Endothelial cell of hepatic sinusoid (primary cell): ENCODE results near the gene HTATSF1.

Source experiments
- in situ Hi-C: cut with HindIII; loops from 2 replicates; pipeline ENCODE4 v1.10.0; 2017; ENCODE audit warnings: low sequenced_read_pairs

The HTATSF1 gene

DNA sequence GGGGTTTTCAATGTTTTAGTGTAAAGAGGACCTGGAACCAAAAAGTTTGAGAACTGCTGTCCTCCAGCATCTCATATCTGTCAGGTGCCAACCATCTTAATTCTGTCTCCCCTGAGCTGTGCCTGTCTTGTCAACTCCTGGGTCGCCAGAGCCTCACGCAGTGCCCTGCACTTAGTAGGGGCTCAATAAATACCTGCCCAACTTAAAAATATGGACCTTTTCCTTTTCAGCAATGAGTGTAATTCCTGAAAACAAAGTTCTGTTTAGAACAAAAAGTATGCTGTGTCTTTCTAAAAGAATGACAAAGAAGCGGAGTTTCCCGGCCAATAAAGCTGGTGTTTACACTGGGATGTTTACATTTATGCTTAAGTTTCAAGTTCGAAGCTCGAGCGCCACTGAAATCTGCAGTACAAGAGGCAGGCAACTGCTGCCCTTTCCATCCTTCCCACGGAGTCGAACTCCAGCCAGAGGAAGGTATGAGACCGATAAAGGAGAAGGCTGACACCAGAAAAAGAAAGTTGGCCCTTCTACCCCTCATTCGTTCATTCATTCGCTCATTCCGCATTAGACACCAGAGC, 1.1 kb upstream of the HTATSF1 start:
- in situ Hi-C loops = no loop called here

DNA sequence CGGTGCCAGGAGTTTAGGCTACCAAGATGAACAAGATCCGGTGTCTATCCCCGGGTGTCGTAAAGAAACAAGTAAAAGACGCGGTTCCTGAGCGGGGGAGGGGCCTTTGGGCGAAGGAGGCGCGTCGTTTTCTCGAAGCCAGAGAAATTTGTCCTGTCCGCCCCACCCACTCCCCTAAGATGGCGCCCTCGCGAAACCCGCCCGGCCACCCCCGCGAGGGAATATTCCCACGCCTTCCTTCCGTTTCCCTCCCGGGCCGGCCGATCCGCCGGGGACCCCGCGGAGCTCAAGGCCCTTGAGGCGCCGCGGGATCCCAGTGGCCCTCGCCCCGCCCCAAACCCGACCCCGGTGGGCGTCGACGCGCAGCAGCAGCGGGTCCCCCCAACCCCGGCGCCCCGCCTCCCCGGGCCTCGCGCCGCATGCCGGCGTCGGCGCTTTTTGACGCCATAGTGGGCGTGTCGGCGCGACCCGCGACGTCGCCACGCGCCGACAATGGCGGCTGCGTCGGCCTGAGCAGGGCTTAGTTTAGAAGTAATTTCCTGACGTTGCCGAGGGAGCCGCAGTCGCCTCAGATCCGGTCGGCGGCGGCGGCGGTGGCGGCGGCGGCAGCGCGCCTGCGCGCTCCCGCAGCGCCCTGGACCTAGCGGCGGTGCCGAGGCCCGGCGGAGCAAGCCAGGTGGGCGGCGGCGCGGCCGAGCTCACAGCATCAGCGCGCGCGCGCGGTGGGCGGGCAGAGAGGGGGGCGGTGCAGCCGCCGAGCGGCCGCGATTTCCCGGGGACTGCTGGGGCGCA, 432 bp upstream of the HTATSF1 start:
- in situ Hi-C loops = no loop called here

DNA sequence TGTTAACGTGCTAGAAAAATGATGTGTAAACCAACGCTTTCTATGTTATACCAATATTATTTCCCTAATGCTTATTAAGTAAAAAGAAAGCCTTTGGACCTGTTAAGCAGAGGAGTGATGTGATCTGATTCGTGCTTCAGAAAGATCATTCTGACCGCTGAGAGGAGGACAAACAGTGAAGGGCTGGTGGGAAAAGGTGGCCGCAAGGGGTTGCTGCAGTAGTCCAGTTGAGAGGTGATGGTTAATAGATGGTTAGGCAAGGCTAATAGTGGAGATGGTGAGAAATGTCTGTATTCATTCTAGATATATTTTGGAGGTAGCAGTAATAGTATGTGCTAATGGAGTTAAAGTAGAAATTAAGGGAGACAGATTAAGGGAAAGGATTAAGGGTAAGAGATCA, 21.7 kb downstream of the HTATSF1 start:
- in situ Hi-C loops = no loop called here

DNA sequence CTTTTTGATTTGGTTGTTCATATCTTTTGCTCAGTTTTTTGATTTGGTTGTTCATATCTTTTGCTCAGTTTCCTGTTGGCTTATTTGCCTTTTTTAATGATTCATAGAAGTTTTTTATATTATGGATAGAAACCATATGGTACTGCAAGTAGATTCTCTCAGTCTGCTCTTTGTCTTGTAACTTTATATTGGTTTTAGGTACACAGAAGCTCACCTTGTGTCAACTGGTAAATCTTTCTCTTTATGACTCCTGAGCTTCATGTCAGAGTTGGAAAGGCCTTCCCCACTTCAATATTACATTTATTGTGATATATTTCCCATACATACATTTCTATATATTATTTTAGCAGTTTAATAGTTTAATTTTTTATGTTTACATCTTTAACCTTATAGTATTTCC, 26.4 kb downstream of the HTATSF1 start:
- in situ Hi-C loops = no loop called here

DNA sequence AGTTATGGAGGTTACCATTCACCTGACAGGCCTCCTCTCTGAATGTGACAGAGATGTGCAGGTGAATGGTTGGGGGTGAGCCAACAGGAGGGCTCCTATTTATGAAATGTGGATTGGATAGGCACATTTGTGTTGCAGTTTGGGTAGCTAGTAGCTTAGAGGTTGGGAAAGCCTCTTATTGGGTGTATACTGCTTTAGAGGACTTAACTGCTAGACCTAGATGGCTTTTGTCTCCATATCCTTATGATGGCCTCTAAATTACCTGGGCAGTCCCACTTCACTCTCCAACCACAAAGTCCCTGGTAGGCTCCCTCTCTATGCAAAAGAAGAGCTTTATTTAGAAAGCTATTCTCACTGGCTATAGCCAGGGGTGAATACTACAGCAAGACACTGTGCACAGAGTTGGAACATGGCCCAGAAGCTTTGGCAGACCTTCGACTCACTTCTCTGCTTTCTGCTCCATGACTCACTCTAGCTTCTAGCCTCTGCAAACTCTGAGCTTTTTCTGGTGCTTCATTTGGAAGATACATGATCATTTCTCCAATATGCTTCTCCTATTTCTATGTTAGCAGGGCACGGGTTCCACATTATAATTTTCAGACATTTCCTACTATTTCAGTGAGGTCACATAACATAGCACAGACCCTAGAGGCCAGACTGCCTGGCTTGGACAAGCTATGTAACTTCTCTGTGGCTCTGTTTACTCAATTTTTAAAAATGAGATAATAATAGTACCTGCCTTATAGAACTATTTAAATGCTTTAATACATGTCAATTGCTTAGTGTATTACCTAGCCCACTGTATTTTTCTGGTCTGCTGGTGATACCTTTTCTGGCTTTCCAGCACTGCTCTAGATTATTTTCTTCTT, 28.6 kb downstream of the HTATSF1 start:
- in situ Hi-C loops = no loop called here

DNA sequence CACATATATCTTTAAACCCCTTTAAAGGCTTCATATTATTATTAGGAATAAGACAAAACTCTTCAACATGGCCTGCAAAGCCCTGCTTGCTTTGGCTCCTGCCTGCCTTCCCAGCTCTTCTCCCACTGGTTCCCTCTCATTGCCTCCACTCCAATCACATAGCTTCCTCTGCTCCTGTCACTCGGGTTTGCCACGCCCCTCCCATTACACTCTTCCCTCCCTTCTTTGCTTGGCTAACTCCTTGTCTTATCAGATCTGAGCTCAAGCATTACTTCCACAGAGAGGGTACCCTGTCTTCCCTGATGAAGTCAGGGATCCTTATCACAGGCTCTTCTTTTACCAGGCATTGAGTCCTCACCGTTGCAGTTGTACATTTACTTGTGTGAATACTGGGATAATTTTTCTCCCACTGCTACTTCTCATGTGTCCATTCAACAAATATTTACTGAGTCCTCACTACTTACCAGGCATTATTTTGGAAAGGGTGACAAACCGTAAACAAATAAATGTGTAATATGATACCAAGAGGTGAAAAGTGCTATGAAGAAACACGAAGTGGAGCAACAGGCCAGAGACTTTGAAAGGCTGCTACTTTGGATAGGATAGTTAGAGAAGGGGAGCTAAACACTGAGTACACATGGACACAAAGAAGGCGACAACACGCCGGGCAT, 31.4 kb downstream of the HTATSF1 start:
- in situ Hi-C loops = no loop called here

DNA sequence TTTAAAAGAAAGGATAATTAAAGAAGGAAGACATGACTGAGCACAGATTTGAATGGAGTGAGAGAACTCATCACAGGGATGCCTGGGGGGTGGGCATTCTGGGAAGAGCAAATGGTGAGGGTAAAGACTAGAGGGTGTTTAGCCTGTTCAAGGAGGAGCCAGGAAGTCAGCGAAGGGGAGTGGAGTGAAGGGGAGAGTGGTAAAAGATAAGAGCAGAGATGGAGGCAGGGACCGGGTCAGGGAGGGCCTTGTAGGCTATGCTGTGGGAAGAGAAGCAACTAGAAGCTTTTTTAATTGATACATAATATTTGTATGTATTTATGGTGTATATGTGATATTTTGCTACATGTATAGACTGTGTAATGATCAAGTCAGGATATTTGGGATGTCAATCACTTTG, 32.4 kb downstream of the HTATSF1 start:
- in situ Hi-C loops = no loop called here

DNA sequence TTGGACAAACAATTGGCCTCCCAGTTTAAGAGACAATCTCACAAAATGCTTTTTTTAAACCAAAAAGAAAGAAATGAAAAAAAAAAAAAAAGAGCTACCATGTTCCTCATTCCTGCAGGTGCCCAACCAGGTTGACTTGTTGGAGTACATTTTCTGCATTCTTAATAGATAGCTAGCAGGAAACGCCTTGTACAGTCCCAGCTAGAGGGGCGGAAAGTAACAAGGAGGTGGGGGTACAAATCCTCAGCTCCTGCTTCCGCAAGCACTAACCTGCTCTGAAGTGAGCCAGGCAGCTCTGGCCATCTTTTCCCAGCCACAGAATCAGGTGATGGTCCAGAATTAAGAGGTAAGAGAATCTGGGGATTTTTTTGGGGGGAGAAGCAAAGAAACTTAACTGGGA, 34.6 kb downstream of the HTATSF1 start, which contains the start of gene VGLL1:
VGLL1 (plus strand) TSS at position 265 of the 400 bp plus-strand sequence. CDS start 3,806 bp downstream, outside the sequence.
- in situ Hi-C loops = no loop called here

DNA sequence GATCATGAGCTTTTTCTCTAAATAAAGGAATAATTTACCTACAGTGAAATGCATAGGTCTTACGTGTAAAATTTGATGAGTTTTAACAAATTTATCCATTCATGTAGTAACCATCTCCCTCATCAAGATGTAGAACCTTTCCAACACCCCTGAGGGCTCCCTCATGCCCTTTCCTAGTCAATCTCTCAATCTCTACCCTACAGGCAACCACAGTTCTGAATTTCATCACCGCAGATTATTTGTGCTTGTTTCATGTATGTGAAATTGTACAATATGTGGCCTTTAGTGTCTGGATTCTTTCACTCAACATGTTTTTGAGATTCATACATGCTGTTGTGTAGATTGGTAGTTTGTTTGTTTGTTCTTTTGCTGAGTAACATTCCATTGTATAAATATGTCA, 36.7 kb downstream of the HTATSF1 start:
- in situ Hi-C loops = no loop called here

DNA sequence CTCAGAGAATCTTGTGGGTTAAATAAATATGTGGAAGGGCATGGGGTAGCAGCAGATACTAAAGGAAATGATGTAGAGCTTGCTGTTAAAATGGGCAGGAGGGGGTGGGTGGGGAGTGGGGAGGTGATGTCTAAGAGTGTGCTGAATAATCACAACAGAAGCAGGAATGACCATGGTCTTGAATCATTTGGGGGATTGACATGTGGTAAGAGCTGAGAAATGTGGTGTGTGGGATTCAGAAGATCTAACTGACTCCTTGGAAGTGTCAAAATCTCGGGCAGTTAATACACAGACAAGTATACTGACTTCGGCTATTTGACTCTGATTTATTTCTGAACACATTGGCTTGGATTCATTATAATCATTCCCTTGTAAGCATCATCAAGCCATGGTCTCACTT, 41.4 kb downstream of the HTATSF1 start:
- in situ Hi-C loops = no loop called here

DNA sequence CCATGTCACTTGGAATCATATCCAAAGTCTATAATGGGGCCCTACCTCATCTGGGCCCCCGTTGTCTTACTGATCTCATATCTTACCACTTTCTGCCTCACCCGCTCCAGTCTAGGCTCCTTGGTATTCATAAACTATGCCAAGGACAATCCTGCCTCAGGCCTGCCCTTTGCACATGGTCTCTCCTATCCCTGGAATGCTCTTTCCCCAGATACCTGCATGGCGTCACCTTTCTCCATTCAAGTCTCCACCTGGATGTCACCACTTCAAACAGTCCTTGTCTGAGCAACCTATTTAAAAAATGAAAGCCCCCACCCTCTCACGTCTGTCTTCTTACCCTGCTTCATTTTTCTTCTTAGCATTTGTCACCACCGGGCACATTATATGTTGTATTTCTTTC, 42.8 kb downstream of the HTATSF1 start:
- in situ Hi-C loops = no loop called here

DNA sequence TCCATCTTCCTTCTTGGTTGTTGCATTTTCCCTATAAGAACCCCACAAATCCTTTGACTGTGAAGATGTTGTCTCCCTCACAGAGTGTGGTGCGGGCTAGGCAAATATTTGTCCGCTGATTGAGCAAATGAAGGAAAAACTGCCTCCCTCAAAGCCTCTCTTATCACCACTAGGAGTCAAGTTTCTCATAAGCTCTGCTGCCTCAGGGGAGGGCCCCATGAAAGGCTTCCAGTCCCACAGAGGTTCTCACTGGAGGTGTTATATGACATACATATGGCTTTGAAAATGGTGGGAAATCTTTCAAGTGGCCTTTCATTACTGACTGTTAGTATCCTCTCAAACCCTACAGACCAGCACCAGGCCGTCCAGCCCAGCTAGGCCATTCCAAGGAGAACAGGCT, 43.9 kb downstream of the HTATSF1 start:
- in situ Hi-C loops = no loop called here

DNA sequence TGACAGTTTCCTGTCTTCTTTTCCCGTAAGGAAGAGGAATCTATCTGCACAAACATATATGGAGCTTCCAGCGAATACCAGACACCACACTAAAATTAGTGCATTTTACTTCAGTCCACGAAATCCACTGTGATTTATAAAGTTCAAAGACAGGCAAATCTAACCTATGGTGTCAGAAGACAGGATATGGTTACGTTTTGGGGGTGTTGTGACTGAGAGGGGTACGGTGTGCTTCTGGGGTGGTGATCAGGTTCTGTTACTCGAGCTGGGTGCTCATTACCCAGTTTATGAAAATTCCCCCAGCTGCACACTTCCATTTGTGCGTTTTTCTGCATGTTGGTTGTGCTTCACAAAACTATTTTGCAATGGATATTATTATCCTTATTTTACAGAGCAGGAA, 44.9 kb downstream of the HTATSF1 start:
- in situ Hi-C loops = no loop called here

DNA sequence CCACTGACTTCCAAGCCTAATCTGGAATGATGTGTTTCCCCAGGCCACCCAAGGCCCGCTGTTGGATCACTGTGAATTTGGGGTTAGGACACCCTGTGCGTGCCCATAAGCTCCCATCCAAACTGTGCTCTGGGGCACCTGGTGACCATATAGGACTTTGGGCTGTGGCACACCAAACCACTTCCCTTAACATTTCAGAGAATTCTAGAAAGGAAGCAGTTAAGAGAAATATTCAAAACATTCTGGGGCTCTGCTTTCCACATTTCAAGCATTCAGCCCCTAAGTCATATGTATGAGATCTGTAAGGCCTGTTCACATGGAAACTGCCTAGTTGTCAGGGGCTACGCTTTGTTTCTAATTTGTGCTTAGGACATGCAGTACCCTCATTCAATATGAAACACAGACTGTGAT, 49.0 kb downstream of the HTATSF1 start:
- in situ Hi-C loops = no loop called here

DNA sequence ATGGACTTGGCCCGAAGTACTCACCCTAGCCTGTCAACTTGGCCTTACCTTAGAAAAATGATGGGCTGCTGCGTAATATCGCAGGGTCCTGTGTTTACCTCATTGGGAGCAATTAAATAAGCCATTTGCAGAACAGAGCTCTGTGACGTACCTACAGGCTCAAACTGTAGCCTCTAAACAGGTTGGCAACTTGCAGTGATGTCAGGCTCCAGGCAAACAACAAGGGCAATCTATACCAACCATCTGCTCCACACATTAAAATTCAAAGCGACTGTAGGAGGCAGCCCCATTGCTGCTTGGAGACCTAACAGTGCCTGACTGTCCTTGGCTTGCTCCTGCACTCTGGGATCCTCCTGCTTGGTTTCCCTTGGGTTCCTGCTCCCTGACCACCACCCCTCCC, 51.8 kb downstream of the HTATSF1 start:
- in situ Hi-C loops = no loop called here

DNA sequence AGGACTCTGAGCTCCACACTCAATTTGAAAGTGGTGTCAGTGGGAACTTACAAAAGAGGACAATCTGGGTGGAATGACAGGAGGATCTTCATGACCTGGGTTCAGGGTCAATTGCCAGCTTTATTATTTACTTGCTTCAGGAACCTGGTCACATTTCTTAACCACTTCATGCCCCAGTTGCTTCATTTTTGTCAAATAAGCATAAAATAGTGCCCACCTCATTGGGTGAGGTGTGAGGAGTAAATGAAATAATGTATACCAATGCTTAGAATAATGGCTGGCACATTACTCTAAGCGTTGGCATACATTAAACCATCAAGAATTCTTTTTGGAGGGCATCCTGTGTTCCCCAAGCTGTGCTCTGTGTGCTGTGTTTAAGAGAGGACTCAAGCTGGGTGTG, 54.0 kb downstream of the HTATSF1 start:
- in situ Hi-C loops = no loop called here

DNA sequence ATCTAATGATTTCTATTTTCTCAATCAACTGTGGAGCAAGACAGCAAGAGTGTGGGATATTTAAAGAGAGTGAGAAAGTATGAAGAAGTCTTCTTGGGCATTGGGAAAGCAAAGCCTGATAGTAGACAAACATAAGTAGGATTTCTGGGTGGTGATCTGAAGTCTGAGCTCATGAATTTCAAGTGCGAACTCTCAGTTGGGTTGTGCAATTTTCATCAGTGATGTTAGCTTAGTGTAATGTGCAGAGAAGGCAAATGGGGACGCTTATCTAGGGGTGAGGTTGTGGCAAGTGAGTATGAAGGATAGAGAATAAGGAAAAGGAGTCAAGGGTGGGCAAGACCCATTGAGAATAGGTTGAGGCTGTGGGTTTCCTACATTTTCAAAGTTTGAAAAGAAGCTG, 58.3 kb downstream of the HTATSF1 start:
- in situ Hi-C loops = no loop called here
